Left renal cortex interstitium (tissue), 4 donors: ENCODE data around the gene RHOBTB3. TPM values are rescaled to one million over a fixed set of nuclear protein-coding genes. Genes with fewer than 3 reads are reported as not detected.
"Not testable (repeated sequence)": the region's sequence is repeated elsewhere in the genome, so short reads cannot be mapped to it uniquely, and the experiment has no call there.

Experiments
- DNase-seq, 4 donors: peaks; one replicate each; pipeline ENCODE4 v3.0.0-alpha.2; 2013; ENCODE audit warnings: low read depth in 4 of 4, low spot score in 2 of 4, missing footprints in 1 of 4
- polyA plus RNA-seq, 4 donors: library from polyadenylated mRNA; unstranded; fragments of 120-200 nt; gene quantifications; one replicate each; pipeline ENCODE4 v1.2.1, GENCODE V29; 2013; ENCODE audit not compliant: insufficient read length in 4 of 4

Gene RHOBTB3
- polyA plus RNA-seq, 4 donors: 68.0 to 80.5 (median 70.6) TPM

DNA sequence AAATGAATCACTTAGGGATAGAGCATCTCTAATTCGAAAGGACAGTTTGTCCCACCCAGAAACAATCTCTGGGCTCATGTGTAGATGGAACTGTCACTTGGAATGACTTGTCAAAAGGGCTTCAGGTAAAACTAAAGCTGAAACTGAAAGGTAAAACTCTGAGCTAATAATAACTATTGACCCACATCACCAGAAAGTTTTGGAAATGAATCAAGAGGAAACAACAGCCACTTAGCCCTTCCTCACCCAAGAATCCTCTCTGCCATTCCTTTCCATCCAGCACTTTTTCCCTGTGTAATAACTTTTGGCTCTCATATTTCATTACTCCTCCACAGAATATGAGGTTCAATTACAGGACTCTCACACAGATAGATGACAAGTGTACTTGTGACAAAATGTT, 105.4 kb downstream of the RHOBTB3 start:
- DNase-seq: no peak

DNA sequence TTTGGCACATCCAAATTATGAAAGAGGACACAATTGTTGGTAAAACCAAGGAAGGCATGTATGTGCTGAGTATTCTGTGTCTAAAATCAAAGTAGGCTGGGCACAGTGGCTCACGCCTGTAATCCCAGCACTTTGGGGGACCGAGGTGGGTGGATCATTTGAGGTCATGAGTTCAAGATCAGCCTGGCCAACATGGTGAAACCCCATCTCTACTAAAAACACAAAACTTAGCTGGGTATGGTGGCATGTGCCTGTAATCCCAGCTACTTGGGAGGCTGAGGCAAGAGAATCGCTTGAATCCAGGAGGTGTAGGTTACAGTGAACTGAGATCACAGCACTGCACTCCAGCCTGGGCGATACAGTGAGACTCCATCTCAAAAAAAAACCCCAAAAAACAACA, 105.8 kb downstream of the RHOBTB3 start:
- DNase-seq: not testable (repeated sequence)

- DNase-seq: no peak
Measured at GRCh38 chr5:95837492-95837891, 106.4 kb downstream of the RHOBTB3 start.

DNA sequence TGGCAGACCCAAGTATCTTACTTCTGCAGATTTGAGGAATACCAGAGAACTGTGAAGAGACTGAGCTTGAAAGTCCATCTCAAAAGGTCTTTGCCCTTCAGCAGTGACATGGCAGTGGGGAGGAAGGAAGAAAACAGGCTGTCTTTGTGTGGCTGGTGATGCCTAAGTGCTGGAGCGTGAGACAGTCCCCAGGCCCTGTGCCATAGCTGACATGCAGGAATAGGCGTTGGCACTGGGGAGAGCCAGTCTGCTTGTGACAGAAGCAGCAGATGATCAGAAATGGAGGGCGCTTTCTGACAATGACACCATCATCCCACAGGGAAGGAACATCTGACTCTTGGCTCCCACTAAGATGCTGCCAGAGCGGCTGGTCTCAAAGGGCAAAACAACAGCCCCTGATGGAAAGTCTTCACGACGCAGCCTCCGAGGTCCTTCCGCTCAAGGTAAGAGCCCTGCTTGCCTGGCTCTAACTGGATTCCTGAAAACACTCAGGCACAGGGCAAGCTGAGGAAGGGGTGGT, 106.9 kb downstream of the RHOBTB3 start:
- DNase-seq: no peak

DNA sequence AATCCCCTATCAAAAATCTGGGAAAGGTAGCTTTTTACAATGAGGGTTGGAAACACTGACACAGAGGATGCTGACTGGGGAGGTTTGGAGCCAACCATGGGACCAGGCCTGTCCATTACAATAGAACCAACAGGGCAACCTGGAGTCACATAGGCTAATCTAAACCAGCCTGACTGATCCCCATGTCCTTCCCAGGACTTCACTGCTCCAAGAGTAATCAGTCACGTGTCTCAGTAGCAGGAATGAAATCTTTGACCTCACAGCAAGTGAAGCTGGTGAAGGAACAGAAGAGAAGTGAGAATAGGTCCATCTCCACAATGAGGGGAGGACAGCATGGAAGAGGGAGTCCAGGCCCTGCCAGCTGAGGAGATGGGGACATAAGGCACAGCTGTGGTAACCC, 107.4 kb downstream of the RHOBTB3 start:
- DNase-seq: no peak

DNA sequence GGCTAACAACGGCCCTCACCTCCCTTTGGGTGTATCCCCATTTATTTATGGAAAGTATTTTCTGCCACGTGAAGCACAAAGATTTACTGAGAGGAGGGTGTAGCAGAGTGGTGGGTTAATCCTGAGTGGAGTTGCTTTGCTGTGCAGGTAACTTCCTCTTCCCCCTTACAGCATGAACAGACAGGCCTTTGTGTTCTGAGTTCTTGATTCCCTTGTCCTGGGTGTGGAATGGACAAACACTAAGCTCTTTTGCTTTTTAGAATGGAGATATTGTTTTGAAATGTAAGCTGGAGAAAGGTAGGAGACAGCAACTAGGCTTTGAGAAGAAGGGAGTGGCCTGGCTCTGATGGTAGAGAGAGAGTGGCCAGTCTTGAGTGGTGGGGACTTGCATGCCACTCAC, 108.5 kb downstream of the RHOBTB3 start:
- no peak for DNase-seq

- no peak for DNase-seq
Measured at GRCh38 chr5:95840956-95841705, 110.0 kb downstream of the RHOBTB3 start.

- no peak for DNase-seq
Measured at GRCh38 chr5:95841914-95842812, 111.0 kb downstream of the RHOBTB3 start.

DNA sequence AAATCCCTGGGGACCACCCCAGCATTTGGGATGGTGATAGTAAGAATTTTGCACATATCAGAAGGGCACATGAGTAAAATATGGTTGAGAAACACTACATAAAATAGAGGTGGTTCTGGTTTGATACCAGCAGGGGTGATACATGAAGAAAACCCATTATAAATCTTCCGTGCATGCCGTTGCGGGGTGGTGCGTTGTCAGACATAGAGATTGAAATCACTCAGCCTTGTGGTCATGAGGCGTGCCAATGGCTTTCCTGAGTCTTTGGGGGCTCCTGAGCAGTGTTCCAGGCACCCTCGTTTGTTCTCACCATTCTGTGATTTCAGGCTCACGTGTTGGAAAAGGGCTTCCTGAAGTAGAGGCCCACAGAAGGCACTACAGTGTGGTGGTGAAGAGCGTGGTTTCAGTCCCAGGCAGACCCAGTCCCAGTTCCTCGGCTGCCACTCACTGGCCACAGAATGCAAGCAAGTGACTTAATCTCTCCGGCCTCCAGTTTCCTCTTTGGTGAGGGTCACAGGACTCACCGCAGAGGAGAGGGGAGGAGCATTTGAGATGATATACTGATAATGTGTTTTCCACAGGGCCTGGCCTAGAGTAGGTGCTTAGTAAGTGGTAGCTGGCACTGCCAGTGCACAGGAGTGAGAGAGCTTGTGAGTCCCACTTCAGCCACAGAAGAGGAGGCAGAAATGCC, 111.9 kb downstream of the RHOBTB3 start:
- DNase-seq: no peak

DNA sequence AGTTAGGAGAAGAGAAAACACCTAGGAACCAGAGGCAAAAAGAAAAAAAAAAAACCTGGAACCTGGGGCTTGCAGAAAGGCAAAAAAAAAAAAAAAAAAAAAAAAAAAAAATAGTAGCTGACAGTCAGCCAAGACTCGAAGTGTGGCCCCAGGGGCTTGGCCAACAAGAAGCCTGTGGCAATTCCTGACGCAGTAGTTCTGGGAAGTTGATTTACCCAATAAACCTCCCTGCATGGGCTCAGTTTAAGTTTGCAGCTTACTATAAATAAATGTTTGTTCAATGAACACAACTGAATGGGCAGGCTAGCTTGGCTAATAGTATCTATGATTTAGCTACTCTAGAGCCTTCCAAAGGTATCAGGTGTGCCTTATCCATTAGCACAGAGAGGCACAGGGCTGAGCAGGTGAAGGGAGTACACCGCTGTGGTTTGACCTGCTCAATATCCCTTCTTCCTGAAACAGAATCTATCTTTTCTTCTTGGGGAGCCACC, 112.6 kb downstream of the RHOBTB3 start:
- no peak for DNase-seq

DNA sequence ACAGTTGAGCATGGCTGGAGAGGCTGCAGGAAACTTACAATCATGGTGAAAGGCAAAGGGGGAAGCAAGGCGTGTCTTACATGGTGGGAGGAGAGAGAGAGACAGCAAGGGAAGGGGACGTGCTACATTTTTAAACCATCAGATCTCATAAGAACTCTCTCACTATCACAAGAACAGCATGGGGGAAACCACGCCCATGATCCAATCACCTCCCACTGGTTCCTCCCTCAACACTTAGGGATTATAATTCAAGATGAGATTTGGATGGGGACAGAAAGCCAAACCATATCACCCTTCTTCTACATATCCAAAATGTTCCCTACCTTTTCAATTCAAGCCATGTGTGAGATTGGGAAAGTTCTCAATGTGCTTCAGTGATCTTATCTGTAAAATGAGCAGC, 114.3 kb downstream of the RHOBTB3 start:
- no peak for DNase-seq

Other genes with a start within 250 kb of the RHOBTB3 start
- gene SKIC3, start 176.4 kb upstream of the RHOBTB3 start, polyA plus RNA-seq: 100 to 1,000 TPM in 1 of 4 donors, 10 to 100 TPM in 3; 76.3 to 112 (median 88.5) TPM
- 10 to 100 TPM; 13.1 to 14.2 (median 13.7) TPM for gene ARSK, start 176.2 kb upstream of the RHOBTB3 start, polyA plus RNA-seq
- gene GPR150, start 111.2 kb upstream of the RHOBTB3 start, polyA plus RNA-seq: under 1 TPM in 1 of 4 donors, not detected in 3; 0.08 TPM
- gene RFESD, start 84.6 kb upstream of the RHOBTB3 start, polyA plus RNA-seq: 1 to 10 TPM; 3.5 to 7.1 (median 4.9) TPM
- 1 to 10 TPM; 1.1 to 2.3 (median 1.9) TPM for gene SPATA9, start 48.3 kb upstream of the RHOBTB3 start, polyA plus RNA-seq
- 10 to 100 TPM; 59.9 to 82.4 (median 64.5) TPM for gene GLRX, start 91.4 kb downstream of the RHOBTB3 start, polyA plus RNA-seq
- 10 to 100 TPM in 3 of 4 donors, 1 to 10 TPM in 1; 7.9 to 18.0 (median 11.2) TPM for gene ELL2, start 230.5 kb downstream of the RHOBTB3 start, polyA plus RNA-seq